Neural cell (in vitro differentiated cells): ENCODE results near the gene SLC25A13.

Source experiments
- EP300 ChIP-seq: fragments of 450-650 bp; conservative IDR thresholded peaks from 2 replicates; pipeline ENCODE4 v1.6.1; 2014; ENCODE audit warnings: antibody characterized with exemption, mild to moderate bottlenecking, moderate library complexity; ENCODE audit not compliant: poor library complexity, severe bottlenecking
- EZH2 ChIP-seq: fragments of 200-600, 300-800 bp; shearing (Covaris generic), sonication (generic); IDR thresholded peaks from 2 replicates; pipeline ENCODE4 v1.6.1; 2014; ENCODE audit warnings: antibody characterized with exemption, low read length, borderline replicate concordance, mild to moderate bottlenecking; ENCODE audit not compliant: insufficient read depth, poor library complexity, severe bottlenecking
- POLR2AphosphoS5 ChIP-seq: IDR thresholded peaks from 2 replicates; pipeline ENCODE4 v1.6.1; 2012
- RAD21 ChIP-seq: fragments of 450-650 bp; conservative IDR thresholded peaks from 2 replicates; pipeline ENCODE4 v1.6.1; 2014; ENCODE audit warnings: antibody characterized with exemption, mild to moderate bottlenecking, moderate library complexity
- TAF1 ChIP-seq: IDR thresholded peaks from 2 replicates; pipeline ENCODE4 v1.6.1; 2012; ENCODE audit warnings: low read depth
- TF ChIP-seq, protein P1 (sequence below): fragments of 450-650 bp; IDR thresholded peaks from 2 replicates; pipeline ENCODE4 v1.5.1; 2014; ENCODE audit warnings: antibody characterized with exemption, mild to moderate bottlenecking, moderate library complexity; ENCODE audit not compliant: poor library complexity, severe bottlenecking

- TF ChIP-seq EP300 (no peak), POLR2AphosphoS5 (no peak), EZH2 (no peak), TAF1 (no peak), RAD21 (no peak)
- TF ChIP-seq, protein P1, sequence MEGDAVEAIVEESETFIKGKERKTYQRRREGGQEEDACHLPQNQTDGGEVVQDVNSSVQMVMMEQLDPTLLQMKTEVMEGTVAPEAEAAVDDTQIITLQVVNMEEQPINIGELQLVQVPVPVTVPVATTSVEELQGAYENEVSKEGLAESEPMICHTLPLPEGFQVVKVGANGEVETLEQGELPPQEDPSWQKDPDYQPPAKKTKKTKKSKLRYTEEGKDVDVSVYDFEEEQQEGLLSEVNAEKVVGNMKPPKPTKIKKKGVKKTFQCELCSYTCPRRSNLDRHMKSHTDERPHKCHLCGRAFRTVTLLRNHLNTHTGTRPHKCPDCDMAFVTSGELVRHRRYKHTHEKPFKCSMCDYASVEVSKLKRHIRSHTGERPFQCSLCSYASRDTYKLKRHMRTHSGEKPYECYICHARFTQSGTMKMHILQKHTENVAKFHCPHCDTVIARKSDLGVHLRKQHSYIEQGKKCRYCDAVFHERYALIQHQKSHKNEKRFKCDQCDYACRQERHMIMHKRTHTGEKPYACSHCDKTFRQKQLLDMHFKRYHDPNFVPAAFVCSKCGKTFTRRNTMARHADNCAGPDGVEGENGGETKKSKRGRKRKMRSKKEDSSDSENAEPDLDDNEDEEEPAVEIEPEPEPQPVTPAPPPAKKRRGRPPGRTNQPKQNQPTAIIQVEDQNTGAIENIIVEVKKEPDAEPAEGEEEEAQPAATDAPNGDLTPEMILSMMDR = no peak
Observed at GRCh38 chr7:96312502-96312901, 9.4 kb downstream of the SLC25A13 start.
